Measurements from ENCODE around the gene ACSM3.
"Not testable (repeated sequence)": the region's sequence is repeated elsewhere in the genome, so short reads cannot be mapped to it uniquely, and the experiment has no call there.

Gene ACSM3

GRCh38 chr16:20801278-20801677 is 37.5 kb downstream of the ACSM3 start:
- Histone ChIP-seq H3K27me3 (ENCODE audit: low read length) (no peaks in the 10 kb centered on the region), H3K27ac (ENCODE audit: low read depth, low read length) (no peak overlapping the region)
- TF ChIP-seq CTCF (IDR thresholded peaks at IDR 0.05; ENCODE audit: insufficient read depth, low read length, poor library complexity, severe bottlenecking) (no peak), EZH2phosphoT487 (conservative IDR thresholded peaks at IDR 0.05; ENCODE audit: low read length) (no peak)

GRCh38 chr16:20803192-20803560 is 39.4 kb downstream of the ACSM3 start:
- no peaks in the 10 kb centered on the region for H3K9me3 ChIP-seq (ENCODE audit: insufficient read depth, low read length)
- peaks cover 30% of the 10 kb centered on the region; the same call in 1 of the 2 replicates for H3F3A ChIP-seq (ENCODE audit: insufficient read depth)
- no peak overlapping the region for H3K4me3 ChIP-seq (ENCODE audit: insufficient read depth, low read length, poor library complexity, severe bottlenecking)
- H3K27me3 ChIP-seq (ENCODE audit: low read length): no peaks in the 10 kb centered on the region
- no peaks in the 10 kb centered on the region for H3K9me2 ChIP-seq (replicated peaks; ENCODE audit: insufficient read depth, low read length)
- no peak overlapping the region for H3K4me2 ChIP-seq (ENCODE audit: low read depth, low read length, poor library complexity, severe bottlenecking)
- H3K9ac ChIP-seq (ENCODE audit: low read length): no peak overlapping the region
- no peak overlapping the region for H3K27ac ChIP-seq (ENCODE audit: low read depth, low read length)
- no peak overlapping the region for H2AFZ ChIP-seq (ENCODE audit: low read depth, low read length, severe bottlenecking)
- peaks cover 26% of the 10 kb centered on the region; the same call in 1 of the 2 replicates for H3K36me3 ChIP-seq (ENCODE audit: low read length)
- no peaks in the 10 kb centered on the region for H4K20me1 ChIP-seq (ENCODE audit: low read depth, low read length)
- H3K79me2 ChIP-seq (ENCODE audit: insufficient read depth, low read length): peaks cover 9% of the 10 kb centered on the region; the same call in 1 of the 2 replicates
- no peak for TF ChIP-seq EZH2phosphoT487 (conservative IDR thresholded peaks at IDR 0.05; ENCODE audit: low read length)
- TF ChIP-seq CTCF (IDR thresholded peaks at IDR 0.05; ENCODE audit: insufficient read depth, low read length, poor library complexity, severe bottlenecking): no peak

More at GRCh38 chr16:20801278-20801677, 37.5 kb downstream of the ACSM3 start:
- Histone ChIP-seq H4K20me1 (ENCODE audit: low read depth, low read length) (no peaks in the 10 kb centered on the region), H3K36me3 (ENCODE audit: low read length) (peaks cover 35% of the 10 kb centered on the region; the same call in 1 of the 2 replicates), H3K9ac (ENCODE audit: low read length) (no peak overlapping the region), H2AFZ (ENCODE audit: low read depth, low read length, severe bottlenecking) (no peak overlapping the region), H3K4me3 (ENCODE audit: insufficient read depth, low read length, poor library complexity, severe bottlenecking) (no peak overlapping the region), H3F3A (ENCODE audit: insufficient read depth) (peaks cover 30% of the 10 kb centered on the region; the same call in 1 of the 2 replicates), H3K9me2 (replicated peaks; ENCODE audit: insufficient read depth, low read length) (no peaks in the 10 kb centered on the region), H3K9me3 (ENCODE audit: insufficient read depth, low read length) (no peaks in the 10 kb centered on the region), H3K79me2 (ENCODE audit: insufficient read depth, low read length) (no peaks in the 10 kb centered on the region; the same call in 1 of the 2 replicates), H3K4me2 (ENCODE audit: low read depth, low read length, poor library complexity, severe bottlenecking) (no peak overlapping the region)

- peaks cover 30% of the 10 kb centered on the region; the same call in 1 of the 2 replicates for H3F3A ChIP-seq (ENCODE audit: insufficient read depth)
- no peak overlapping the region for H3K4me3 ChIP-seq (ENCODE audit: insufficient read depth, low read length, poor library complexity, severe bottlenecking)
- peaks cover 21% of the 10 kb centered on the region; the same call in 1 of the 2 replicates for H3K36me3 ChIP-seq (ENCODE audit: low read length)
- peaks cover 9% of the 10 kb centered on the region; the same call in 1 of the 2 replicates for H3K79me2 ChIP-seq (ENCODE audit: insufficient read depth, low read length)
- H3K27ac ChIP-seq (ENCODE audit: low read depth, low read length): no peak overlapping the region
- H3K4me2 ChIP-seq (ENCODE audit: low read depth, low read length, poor library complexity, severe bottlenecking): no peak overlapping the region
- H3K9ac ChIP-seq (ENCODE audit: low read length): no peak overlapping the region
- H3K9me2 ChIP-seq (replicated peaks; ENCODE audit: insufficient read depth, low read length): no peaks in the 10 kb centered on the region
- no peak for TF ChIP-seq CTCF (IDR thresholded peaks at IDR 0.05; ENCODE audit: insufficient read depth, low read length, poor library complexity, severe bottlenecking)
- no peak for TF ChIP-seq EZH2phosphoT487 (conservative IDR thresholded peaks at IDR 0.05; ENCODE audit: low read length)
- H2AFZ ChIP-seq (ENCODE audit: low read depth, low read length, severe bottlenecking): no peak overlapping the region
- no peaks in the 10 kb centered on the region for H3K9me3 ChIP-seq (ENCODE audit: insufficient read depth, low read length)
- H3K27me3 ChIP-seq (ENCODE audit: low read length): no peaks in the 10 kb centered on the region
- H4K20me1 ChIP-seq (ENCODE audit: low read depth, low read length): no peaks in the 10 kb centered on the region
Observed at GRCh38 chr16:20803561-20804214, 39.9 kb downstream of the ACSM3 start.

- Histone ChIP-seq H3K4me2 (ENCODE audit: low read depth, low read length, poor library complexity, severe bottlenecking) (peak overlapping the region; percentile 84), H3K27ac (ENCODE audit: low read depth, low read length) (peak overlapping the region; percentile 86), H3F3A (ENCODE audit: insufficient read depth) (peaks cover 20% of the 10 kb centered on the region; the same call in 1 of the 2 replicates), H2AFZ (ENCODE audit: low read depth, low read length, severe bottlenecking) (peak overlapping the region; percentile 73), H3K9ac (ENCODE audit: low read length) (peak overlapping the region; percentile 86), H3K4me3 (ENCODE audit: insufficient read depth, low read length, poor library complexity, severe bottlenecking) (peak overlapping the region; percentile 70)
- H3K36me3 ChIP-seq (ENCODE audit: low read length); H4K20me1 ChIP-seq (ENCODE audit: low read depth, low read length); H3K9me3 ChIP-seq (ENCODE audit: insufficient read depth, low read length); H3K79me2 ChIP-seq (ENCODE audit: insufficient read depth, low read length); H3K9me2 ChIP-seq (replicated peaks; ENCODE audit: insufficient read depth, low read length); H3K27me3 ChIP-seq (ENCODE audit: low read length): not testable (repeated sequence)
Observed at GRCh38 chr16:20805684-20806167, 41.9 kb downstream of the ACSM3 start.
